OCI-LY1 (cell line): ENCODE measurements around the gene LRP6.

Source experiments
- CTCF ChIP-seq: fragments of 200-600 bp; sonication (generic), shearing (Covaris generic); IDR thresholded peaks from 2 replicates; pipeline ENCODE4 v1.5.1; 2017; ENCODE audit warnings: mild to moderate bottlenecking, antibody characterized with exemption, low read length, moderate library complexity, mixed read lengths
- EZH2 ChIP-seq: fragments of 200-600 bp; sonication (generic), shearing (Covaris generic); IDR thresholded peaks from 2 replicates; pipeline ENCODE4 v1.8.0; 2017; ENCODE audit warnings: borderline replicate concordance, mixed run types, mild to moderate bottlenecking, antibody characterized with exemption, low read length, moderate library complexity, mixed read lengths

GRCh38 chr12:12194206-12194605 is 72.6 kb downstream of the LRP6 start:
- TF ChIP-seq CTCF (no peak), EZH2 (no peak)
